Peyer's patch (tissue), 4 donors: ENCODE results near the gene DCUN1D3. TPM values are rescaled to one million over a fixed set of nuclear protein-coding genes. Genes with fewer than 3 reads are reported as not detected.

Experiments used
- DNase-seq, 3 donors: peaks; one replicate each; pipeline ENCODE4 v3.0.0-alpha.2; 2017 to 2019
- H3K27ac ChIP-seq, 4 donors: fragments of 200-600 bp; sonication (generic); one replicate each; pipeline ENCODE4 v1.5.1; 2016 to 2019
- H3K27me3 ChIP-seq, 2 donors: fragments of 200-600 bp; sonication (generic); one replicate each; pipeline ENCODE4 v1.5.1; 2019
- H3K36me3 ChIP-seq, 3 donors: fragments of 200-600 bp; sonication (generic); one replicate each; pipeline ENCODE4 v1.5.1; 2016 to 2019
- H3K4me1 ChIP-seq, 4 donors: fragments of 200-600 bp; sonication (generic); one replicate each; pipeline ENCODE4 v1.5.1; 2016 to 2019
- H3K4me3 ChIP-seq, 4 donors: fragments of 200-600 bp; sonication (generic); 1 replicate in 3 of 4; 2 replicates in 1 of 4; pipeline ENCODE4 v1.5.1; 2016 to 2019; ENCODE audit warnings: mild to moderate bottlenecking in 1 of 4
- H3K9me3 ChIP-seq, 4 donors: fragments of 200-600 bp; sonication (generic); one replicate each; pipeline ENCODE4 v1.5.1; 2016 to 2019; ENCODE audit warnings: mild to moderate bottlenecking in 1 of 4
- POLR2A ChIP-seq, 2 donors: fragments of 450-650 bp; IDR thresholded peaks; one replicate each; pipeline ENCODE4 v1.5.1; 2017; ENCODE audit warnings: antibody characterized with exemption in 2 of 2, mild to moderate bottlenecking in 2 of 2, moderate library complexity in 2 of 2
- total RNA-seq, 4 donors: library from RNA; depleted of rRNA; stranded (reverse); fragments of >200 nt; gene quantifications; one replicate each; pipeline ENCODE4 v1.1.0, GENCODE V29; 2016
- TF ChIP-seq, protein P1 (sequence below), 6 experiments: fragments of 450-650 bp in 4 of 6; fragments of 200-600 bp in 2 of 6; sonication (generic) in 1 of 6; IDR thresholded peaks; one replicate each; pipeline ENCODE4 v1.5.1; 2017 to 2019; ENCODE audit warnings: antibody characterized with exemption in 6 of 6, mild to moderate bottlenecking in 3 of 6, moderate library complexity in 1 of 6

Gene DCUN1D3
- total RNA-seq, 4 donors from 2014 or later = 6.5 to 12.2 (median 9.5) TPM

DNA sequence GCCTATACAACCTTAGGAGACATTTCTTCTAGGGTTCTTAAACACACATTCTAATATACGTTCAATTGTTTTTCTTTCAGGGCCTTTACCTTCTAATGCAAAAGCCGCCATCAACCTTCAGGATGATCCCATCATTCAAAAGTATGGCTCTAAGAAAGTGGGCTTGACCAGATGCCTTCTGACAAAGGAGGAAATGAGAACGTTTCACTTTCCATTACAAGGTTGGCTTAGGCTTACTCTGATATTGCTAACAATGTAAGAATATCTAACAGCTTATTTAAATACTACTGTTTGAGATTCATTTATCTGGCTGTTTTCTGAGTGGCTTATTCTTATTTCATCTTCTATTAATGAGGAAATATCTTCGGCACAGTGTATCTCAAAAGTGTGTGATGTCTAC is 78.5 kb downstream of the DCUN1D3 start:
- no peaks in the 10 kb centered on the region for H3K4me1 ChIP-seq
- no peaks in the 10 kb centered on the region for H3K36me3 ChIP-seq
- H3K27ac ChIP-seq = no peak overlapping the region
- TF ChIP-seq, protein P1, sequence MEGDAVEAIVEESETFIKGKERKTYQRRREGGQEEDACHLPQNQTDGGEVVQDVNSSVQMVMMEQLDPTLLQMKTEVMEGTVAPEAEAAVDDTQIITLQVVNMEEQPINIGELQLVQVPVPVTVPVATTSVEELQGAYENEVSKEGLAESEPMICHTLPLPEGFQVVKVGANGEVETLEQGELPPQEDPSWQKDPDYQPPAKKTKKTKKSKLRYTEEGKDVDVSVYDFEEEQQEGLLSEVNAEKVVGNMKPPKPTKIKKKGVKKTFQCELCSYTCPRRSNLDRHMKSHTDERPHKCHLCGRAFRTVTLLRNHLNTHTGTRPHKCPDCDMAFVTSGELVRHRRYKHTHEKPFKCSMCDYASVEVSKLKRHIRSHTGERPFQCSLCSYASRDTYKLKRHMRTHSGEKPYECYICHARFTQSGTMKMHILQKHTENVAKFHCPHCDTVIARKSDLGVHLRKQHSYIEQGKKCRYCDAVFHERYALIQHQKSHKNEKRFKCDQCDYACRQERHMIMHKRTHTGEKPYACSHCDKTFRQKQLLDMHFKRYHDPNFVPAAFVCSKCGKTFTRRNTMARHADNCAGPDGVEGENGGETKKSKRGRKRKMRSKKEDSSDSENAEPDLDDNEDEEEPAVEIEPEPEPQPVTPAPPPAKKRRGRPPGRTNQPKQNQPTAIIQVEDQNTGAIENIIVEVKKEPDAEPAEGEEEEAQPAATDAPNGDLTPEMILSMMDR (IDR thresholded peaks at IDR 0.05) = no peak
- TF ChIP-seq POLR2A (IDR thresholded peaks at IDR 0.05) = no peak
- no peaks in the 10 kb centered on the region for H3K9me3 ChIP-seq
- no peaks in the 10 kb centered on the region for H3K27me3 ChIP-seq
- no peak overlapping the region for H3K4me3 ChIP-seq
- no peak for DNase-seq

DNA sequence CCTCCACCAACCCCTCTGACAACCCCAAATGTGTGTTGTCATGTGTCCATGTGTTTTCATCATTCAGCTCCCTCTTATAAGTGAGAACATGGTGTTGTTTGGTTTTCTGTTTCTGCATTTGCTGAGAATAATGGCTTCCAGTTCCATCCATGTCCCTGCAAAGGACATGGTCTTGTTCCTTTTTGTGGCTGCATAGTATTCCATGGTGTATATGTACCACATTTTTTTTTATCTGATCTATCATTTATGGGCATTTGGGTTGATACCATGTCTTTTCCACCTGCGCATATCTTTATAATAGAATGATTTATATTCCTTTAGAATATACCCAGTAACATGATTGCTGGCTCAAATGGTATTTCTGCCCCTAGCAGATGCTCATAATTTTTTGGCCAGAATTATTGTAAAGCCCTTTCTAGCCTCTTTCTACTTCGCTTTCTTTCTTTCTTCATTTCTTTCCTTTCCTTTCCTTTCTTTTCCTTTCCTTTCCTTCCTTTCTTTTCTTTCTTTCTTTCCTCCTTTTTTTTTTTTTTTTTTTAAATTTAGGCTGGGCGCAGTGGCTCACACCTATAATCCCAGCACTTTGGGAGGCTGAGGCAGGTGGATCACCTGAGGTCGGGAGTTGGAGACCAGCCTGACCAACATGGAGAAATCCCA is 81.1 kb downstream of the DCUN1D3 start:
- H3K9me3 ChIP-seq = no peaks in the 10 kb centered on the region
- no peak overlapping the region for H3K4me3 ChIP-seq
- no peak for DNase-seq
- no peaks in the 10 kb centered on the region for H3K4me1 ChIP-seq
- peaks cover 0 to 3% (median 0%) of the 10 kb centered on the region in 3 donors for H3K36me3 ChIP-seq
- TF ChIP-seq, protein P1 (IDR thresholded peaks at IDR 0.05) = no peak
- TF ChIP-seq POLR2A (IDR thresholded peaks at IDR 0.05) = no peak
- H3K27ac ChIP-seq = no peak overlapping the region
- no peaks in the 10 kb centered on the region for H3K27me3 ChIP-seq

DNA sequence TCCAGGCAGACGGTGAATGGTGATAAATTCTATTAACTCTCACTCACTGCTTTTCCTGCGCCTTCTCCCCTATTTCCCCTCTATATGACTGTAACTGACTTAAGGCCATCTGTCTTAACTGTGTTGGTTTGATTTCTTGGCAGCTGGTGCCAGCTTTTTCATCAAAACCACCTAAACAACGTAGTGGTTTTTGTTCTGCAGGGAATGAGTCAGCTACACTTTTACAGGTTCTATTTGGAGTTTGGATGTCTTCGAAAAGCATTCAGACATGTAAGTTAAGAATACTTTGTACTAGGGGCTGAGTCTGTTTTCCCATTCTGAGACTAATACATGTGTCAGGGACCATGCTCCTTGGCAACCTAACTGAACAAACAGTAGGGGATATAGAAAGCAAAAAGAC is 85.4 kb downstream of the DCUN1D3 start:
- Histone ChIP-seq H3K27ac (no peak overlapping the region), H3K4me1 (no peaks in the 10 kb centered on the region), H3K36me3 (peaks cover 0 to 3% (median 0%) of the 10 kb centered on the region in 3 donors), H3K27me3 (no peaks in the 10 kb centered on the region), H3K4me3 (no peak overlapping the region), H3K9me3 (no peaks in the 10 kb centered on the region)
- TF ChIP-seq, protein P1 (IDR thresholded peaks at IDR 0.05) = no peak
- TF ChIP-seq POLR2A (IDR thresholded peaks at IDR 0.05) = no peak
- no peak for DNase-seq

DNA sequence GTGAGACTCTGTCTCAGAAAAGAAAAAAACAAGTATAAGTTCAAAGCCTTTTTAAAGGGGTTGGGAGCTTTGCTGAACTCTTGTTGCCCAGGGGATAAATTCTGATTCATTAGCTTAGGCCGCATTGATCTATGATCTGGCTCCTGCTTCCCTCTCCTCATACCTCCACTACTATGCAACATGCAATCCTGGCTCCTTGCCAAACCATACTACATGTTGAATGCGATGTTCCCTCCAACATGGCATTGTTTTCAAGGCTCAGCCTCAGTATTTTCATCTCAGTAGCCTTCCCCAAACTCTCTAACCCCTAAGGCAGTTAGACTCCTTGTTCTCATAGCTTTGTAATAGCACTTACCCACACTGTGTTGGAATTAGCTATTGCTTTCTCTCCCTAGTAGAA is 87.6 kb downstream of the DCUN1D3 start:
- Histone ChIP-seq H3K4me3 (no peak overlapping the region), H3K36me3 (peaks cover 0 to 3% (median 0%) of the 10 kb centered on the region in 3 donors), H3K27ac (no peak overlapping the region), H3K27me3 (no peaks in the 10 kb centered on the region), H3K9me3 (no peaks in the 10 kb centered on the region), H3K4me1 (no peaks in the 10 kb centered on the region)
- no peak for DNase-seq
- TF ChIP-seq, protein P1 (IDR thresholded peaks at IDR 0.05) = no peak
- no peak for TF ChIP-seq POLR2A (IDR thresholded peaks at IDR 0.05)

GRCh38 chr16:20811889-20812439 is 88.2 kb downstream of the DCUN1D3 start:
- Histone ChIP-seq H3K4me1 (peaks cover 0 to 4% (median 0%) of the 10 kb centered on the region in 4 donors), H3K9me3 (no peaks in the 10 kb centered on the region), H3K36me3 (peaks cover 0 to 3% (median 0%) of the 10 kb centered on the region in 3 donors), H3K27me3 (no peaks in the 10 kb centered on the region), H3K4me3 (no peak overlapping the region), H3K27ac (no peak overlapping the region)
- peak in 1 of 3 donors; percentile 50 for DNase-seq
- TF ChIP-seq POLR2A (IDR thresholded peaks at IDR 0.05) = no peak
- TF ChIP-seq, protein P1 (IDR thresholded peaks at IDR 0.05) = no peak
